AG08395 (cell line): ENCODE results near the gene PIR.

Source experiments
- DNase-seq: peaks from one replicate; pipeline ENCODE4 v3.0.0; 2012; ENCODE audit warnings: mixed read lengths, low spot score

The PIR gene

GRCh38 chrX:15483891-15484290 lies 9.2 kb downstream of the PIR start:
- DNase-seq, result no peak

- no peak for DNase-seq
Observed at GRCh38 chrX:15475486-15475885, 17.6 kb downstream of the PIR start.

- no peak for DNase-seq
Observed at GRCh38 chrX:15475021-15475420, 18.1 kb downstream of the PIR start.

- DNase-seq, result no peak
Observed at GRCh38 chrX:15474028-15474427, 19.1 kb downstream of the PIR start.

GRCh38 chrX:15472531-15472930 lies 20.6 kb downstream of the PIR start:
- no peak for DNase-seq

GRCh38 chrX:15471028-15471427 lies 22.1 kb downstream of the PIR start:
- DNase-seq, result peak; percentile 60

GRCh38 chrX:15469613-15470012 lies 23.5 kb downstream of the PIR start:
- DNase-seq, result no peak

GRCh38 chrX:15468036-15468435 lies 25.1 kb downstream of the PIR start:
- peak; percentile 53 for DNase-seq

GRCh38 chrX:15465896-15466651 lies 27.1 kb downstream of the PIR start:
- no peak for DNase-seq

GRCh38 chrX:15465347-15465746 lies 27.8 kb downstream of the PIR start:
- DNase-seq, result no peak

GRCh38 chrX:15464704-15465103 lies 28.4 kb downstream of the PIR start:
- no peak for DNase-seq

GRCh38 chrX:15451913-15452312 lies 41.2 kb downstream of the PIR start:
- DNase-seq, result no peak

GRCh38 chrX:15448010-15448639 lies 45.0 kb downstream of the PIR start:
- peak; percentile 42 for DNase-seq

- DNase-seq, result no peak
Observed at GRCh38 chrX:15441464-15441863, 51.7 kb downstream of the PIR start.

- no peak for DNase-seq
Observed at GRCh38 chrX:15438332-15438731, 54.8 kb downstream of the PIR start.

- no peak for DNase-seq
Observed at GRCh38 chrX:15437724-15438123, 55.4 kb downstream of the PIR start.

GRCh38 chrX:15435836-15436619 lies 57.1 kb downstream of the PIR start:
- no peak for DNase-seq

GRCh38 chrX:15434205-15434604 lies 58.9 kb downstream of the PIR start:
- DNase-seq, result no peak

GRCh38 chrX:15430584-15430983 lies 62.5 kb downstream of the PIR start:
- peak; percentile 21 for DNase-seq

- DNase-seq, result no peak
Observed at GRCh38 chrX:15430076-15430475, 63.1 kb downstream of the PIR start.

GRCh38 chrX:15425024-15425423 lies 68.1 kb downstream of the PIR start:
- DNase-seq, result no peak

GRCh38 chrX:15418707-15419181 lies 74.4 kb downstream of the PIR start:
- no peak for DNase-seq
